IMR-90 (cell line): ENCODE data around the gene WNK1. TPM values are rescaled to one million over a fixed set of nuclear protein-coding genes. Genes with fewer than 3 reads are reported as not detected.

Experiments used
- ATAC-seq: fragments of 200-7000 bp; cut with Tn5 transposase; 2 replicates; pipeline ENCODE4 v1.9.1; 2020; ENCODE audit warnings: low read depth, mild to moderate bottlenecking, moderate library complexity
- BruUV-seq: library from RNA; stranded (reverse); fragments of 400-500 nt; replicated peaks from 2 replicates; lab custom pipeline; 2021; lab: Mats Ljungman, UMichigan
- CTCF ChIA-PET: fragments of 300-600 bp; formaldehyde crosslinking; extraction: SDS; loops from one replicate; lab custom pipeline; 2021; ENCODE audit warnings: antibody characterized with exemption; lab: Yijun Ruan, JAX
- POLR2A ChIA-PET: fragments of 300-600 bp; sonication (Branson Sonifier 250); formaldehyde crosslinking; loops from one replicate; lab custom pipeline; 2022; ENCODE audit warnings: antibody characterized with exemption; ENCODE audit not compliant: unreplicated experiment; lab: Charles Lee
- DNase-seq: peaks from one replicate; pipeline ENCODE4 v3.0.0; 2013
- H2AFZ ChIP-seq: replicated peaks from 2 replicates; pipeline ENCODE3; 2013; ENCODE audit warnings: low read length, mild to moderate bottlenecking; ENCODE audit not compliant: poor library complexity
- H2AK5ac ChIP-seq: 2 replicates; pipeline ENCODE4 v1.6.1; 2013; ENCODE audit warnings: low read depth, low read length, inconsistent platforms
- H2AK9ac ChIP-seq: replicated peaks from 2 replicates; pipeline ENCODE3; 2013; ENCODE audit warnings: mild to moderate bottlenecking, low read depth, low read length, moderate library complexity; ENCODE audit not compliant: poor library complexity
- H2BK120ac ChIP-seq: 2 replicates; pipeline ENCODE4 v1.6.1; 2013; ENCODE audit warnings: low read depth, low read length, inconsistent platforms
- H2BK15ac ChIP-seq: 3 replicates; pipeline ENCODE4 v1.6.1; 2013; ENCODE audit warnings: low read depth, low read length, inconsistent platforms
- H2BK20ac ChIP-seq: 2 replicates; pipeline ENCODE4 v1.6.1; 2013; ENCODE audit warnings: low read depth, mild to moderate bottlenecking, inconsistent platforms, low read length, moderate library complexity
- H2BK5ac ChIP-seq: 2 replicates; pipeline ENCODE4 v1.6.1; 2013; ENCODE audit warnings: mild to moderate bottlenecking, low read depth, low read length, inconsistent platforms; ENCODE audit not compliant: poor library complexity, severe bottlenecking
- H3K14ac ChIP-seq: replicated peaks from 2 replicates; pipeline ENCODE4 v1.6.1; 2013; ENCODE audit warnings: low read depth, low read length, inconsistent platforms
- H3K18ac ChIP-seq: 2 replicates; pipeline ENCODE4 v1.6.1; 2013; ENCODE audit warnings: low read depth, low read length, control low read depth
- H3K23ac ChIP-seq: 2 replicates; pipeline ENCODE4 v1.6.1; 2013; ENCODE audit warnings: low read depth, low read length, inconsistent platforms
- H3K27ac ChIP-seq: 2 replicates; pipeline ENCODE4 v1.5.1; 2013; ENCODE audit warnings: mild to moderate bottlenecking, control low read depth, low read length; ENCODE audit not compliant: insufficient read depth
- H3K27me3 ChIP-seq: 2 replicates; pipeline ENCODE4 v1.6.1; 2013; ENCODE audit warnings: low read length; ENCODE audit not compliant: control insufficient read depth, insufficient read depth
- H3K36me3 ChIP-seq: 2 replicates; pipeline ENCODE4 v1.6.1; 2013; ENCODE audit warnings: low read length, mixed read lengths; ENCODE audit not compliant: control insufficient read depth, insufficient read depth
- H3K4ac ChIP-seq: 2 replicates; pipeline ENCODE4 v1.6.1; 2013; ENCODE audit warnings: low read depth, low read length, inconsistent platforms
- H3K4me1 ChIP-seq: 2 replicates; pipeline ENCODE4 v1.6.1; 2013; ENCODE audit warnings: low read length, mixed read lengths; ENCODE audit not compliant: control insufficient read depth, insufficient read depth
- H3K4me2 ChIP-seq: 2 replicates; pipeline ENCODE4 v1.6.1; 2013; ENCODE audit warnings: low read depth, mild to moderate bottlenecking, control low read depth, low read length, moderate library complexity
- H3K4me3 ChIP-seq: 2 replicates; pipeline ENCODE4 v1.5.1; 2013; ENCODE audit warnings: low read depth, mild to moderate bottlenecking, control low read depth, low read length, moderate library complexity; ENCODE audit not compliant: insufficient read depth
- H3K56ac ChIP-seq: 2 replicates; pipeline ENCODE4 v1.6.1; 2013; ENCODE audit warnings: low read length, inconsistent platforms; ENCODE audit not compliant: insufficient read depth; ENCODE audit errors: extremely low read depth
- H3K79me1 ChIP-seq, 2 experiments: 2 replicates each; pipeline ENCODE4 v1.6.1; 2013; ENCODE audit warnings: low read length in 2 of 2, inconsistent platforms in 1 of 2, low read depth in 1 of 2
- H3K9ac ChIP-seq: 2 replicates; pipeline ENCODE4 v1.6.1; 2013; ENCODE audit warnings: low read depth, low read length, control low read depth
- H3K9me1 ChIP-seq: 2 replicates; pipeline ENCODE4 v1.6.1; 2013; ENCODE audit warnings: low read length, inconsistent platforms; ENCODE audit not compliant: insufficient read depth
- H3K9me3 ChIP-seq: 2 replicates; pipeline ENCODE4 v1.6.1; 2013; ENCODE audit warnings: low read length; ENCODE audit not compliant: control insufficient read depth, insufficient read depth
- H4K20me1 ChIP-seq: 2 replicates; pipeline ENCODE4 v1.6.1; 2013; ENCODE audit warnings: low read length, inconsistent platforms; ENCODE audit not compliant: insufficient read depth
- H4K5ac ChIP-seq: 2 replicates; pipeline ENCODE4 v1.6.1; 2013; ENCODE audit warnings: mild to moderate bottlenecking, low read depth, low read length, control low read depth
- H4K8ac ChIP-seq, 2 experiments: 2 replicates each; pipeline ENCODE4 v1.6.1; 2013; ENCODE audit warnings: low read depth in 2 of 2, low read length in 2 of 2, control low read depth in 1 of 2, inconsistent platforms in 1 of 2
- H4K91ac ChIP-seq: 2 replicates; pipeline ENCODE4 v1.6.1; 2013; ENCODE audit warnings: low read depth, low read length, inconsistent platforms; ENCODE audit not compliant: insufficient read depth
- BHLHE40 ChIP-seq: fragments of 150-350 bp; IDR thresholded peaks from 2 replicates; pipeline ENCODE4 v1.6.1; 2016; ENCODE audit warnings: mild to moderate bottlenecking, low read depth, low read length
- CEBPB ChIP-seq: IDR thresholded peaks from 2 replicates; pipeline ENCODE4 v1.6.1; 2012; ENCODE audit warnings: low read depth, low read length, improper control_type of control experiment
- CHD1 ChIP-seq: IDR thresholded peaks from 2 replicates; pipeline ENCODE4 v1.6.1; 2012; ENCODE audit warnings: low read depth, low read length, improper control_type of control experiment
- CTCF ChIP-seq: conservative IDR thresholded peaks from 2 replicates; pipeline ENCODE4 v1.5.1; 2012; ENCODE audit warnings: mild to moderate bottlenecking, low read depth, low read length, improper control_type of control experiment
- ELK1 ChIP-seq: fragments of 150-350 bp; IDR thresholded peaks from 2 replicates; pipeline ENCODE4 v1.6.1; 2016; ENCODE audit warnings: low read depth, mild to moderate bottlenecking, low read length, moderate library complexity, borderline replicate concordance
- FOS ChIP-seq: fragments of 150-350 bp; IDR thresholded peaks from 2 replicates; pipeline ENCODE4 v1.6.1; 2016; ENCODE audit warnings: low read depth, low read length
- MAFK ChIP-seq: IDR thresholded peaks from 2 replicates; pipeline ENCODE4 v1.6.1; 2012; ENCODE audit warnings: low read depth, low read length, improper control_type of control experiment
- MAZ ChIP-seq: IDR thresholded peaks from 2 replicates; pipeline ENCODE4 v1.6.1; 2012; ENCODE audit warnings: low read depth, mild to moderate bottlenecking, low read length, improper control_type of control experiment, moderate library complexity, borderline replicate concordance
- MXI1 ChIP-seq: IDR thresholded peaks from 2 replicates; pipeline ENCODE4 v1.6.1; 2012; ENCODE audit warnings: low read depth, mild to moderate bottlenecking, low read length, moderate library complexity, borderline replicate concordance
- POLR2A ChIP-seq: IDR thresholded peaks from 2 replicates; pipeline ENCODE4 v1.6.1; 2012; ENCODE audit warnings: mild to moderate bottlenecking, low read depth, low read length
- RAD21 ChIP-seq: IDR thresholded peaks from 2 replicates; pipeline ENCODE4 v1.6.1; 2012; ENCODE audit warnings: low read length, improper control_type of control experiment
- RCOR1 ChIP-seq: IDR thresholded peaks from 2 replicates; pipeline ENCODE4 v1.6.1; 2012; ENCODE audit warnings: mild to moderate bottlenecking, low read length, improper control_type of control experiment; ENCODE audit not compliant: insufficient replicate concordance
- RFX5 ChIP-seq: IDR thresholded peaks from 2 replicates; pipeline ENCODE4 v1.8.0; 2012; ENCODE audit warnings: low read depth, mild to moderate bottlenecking, low read length, moderate library complexity
- SMC3 ChIP-seq: fragments of 150-350 bp; IDR thresholded peaks from 2 replicates; pipeline ENCODE4 v1.6.1; 2016; ENCODE audit warnings: low read depth, mild to moderate bottlenecking, antibody characterized with exemption, low read length, moderate library complexity
- USF2 ChIP-seq: fragments of 150-350 bp; IDR thresholded peaks from 2 replicates; pipeline ENCODE4 v1.6.1; 2017; ENCODE audit warnings: mild to moderate bottlenecking, antibody characterized with exemption, low read length, low read depth
- WGBS, 2 experiments: methylation state at CpG; one replicate each; pipeline versions ENCODE4 v1.1.5 to v1.1.7; 2013; ENCODE audit warnings: missing lambda C conversion rate in 2 of 2; ENCODE audit not compliant: insufficient read length in 1 of 2; ENCODE audit errors: extremely low coverage in 2 of 2; 5-methylcytosine and 5-hydroxymethylcytosine counted together
- dilution Hi-C: fragments of 300-500 bp; cut with HindIII; formaldehyde crosslinking; loops from one replicate; pipeline ENCODE4 v1.14.3; 2018; ENCODE audit warnings: low sequenced_read_pairs; ENCODE audit not compliant: unreplicated experiment
- in situ Hi-C: fragments of 300-500 bp; cut with MboI; formaldehyde crosslinking; loops from 3 replicates; pipeline ENCODE4 v1.14.3; 2019; ENCODE audit warnings: low sequenced_read_pairs, inconsistent platforms, mixed read lengths
- intact Hi-C: fragments of 100-400 bp; cut with micrococcal nuclease; formaldehyde crosslinking; loops from 2 replicates; pipeline ENCODE4 v1.10.0; 2022
- polyA plus RNA-seq, 3 experiments: library from polyadenylated mRNA; depleted of rRNA; stranded (reverse); fragments of >200 nt; gene quantifications; 2 replicates each; pipeline ENCODE4 v1.2.3, GENCODE V29; 2012; ENCODE audit warnings: low replicate concordance in 1 of 3
- total RNA-seq: library from RNA; depleted of rRNA; stranded (reverse); fragments of >200 nt; gene quantifications from 2 replicates; pipeline ENCODE4 v1.2.3, GENCODE V29; 2012

The WNK1 gene
- total and polyA plus RNA-seq, 2 of the 4 experiments (the other 2 are of a cell fraction) = 36.9 to 42.8 TPM

- POLR2A ChIA-PET = no interaction called here
Measured at GRCh38 chr12:712172-712863, 40.1 kb upstream of the WNK1 start.

More at GRCh38 chr12:712172-712863, 40.1 kb upstream of the WNK1 start:
- intact Hi-C loops = no loop called here
- H2BK15ac ChIP-seq = no peak overlapping the region
- no peak overlapping the region for H2AK9ac ChIP-seq
- no peak overlapping the region for H2AFZ ChIP-seq
- no peaks in the 10 kb centered on the region for H3K36me3 ChIP-seq
- dilution Hi-C loops = no loop called here
- H3K23ac ChIP-seq = no peak overlapping the region
- no peak overlapping the region for H3K4ac ChIP-seq
- H3K9me3 ChIP-seq = no peaks in the 10 kb centered on the region
- H3K27ac ChIP-seq = no peak overlapping the region
- no peaks in the 10 kb centered on the region for H3K9me1 ChIP-seq
- no peak overlapping the region for H2BK5ac ChIP-seq
- peaks cover 1% of the 10 kb centered on the region; the same call in 1 of the 2 replicates for H3K4me1 ChIP-seq
- H3K79me1 ChIP-seq = no peaks in the 10 kb centered on the region
- no peak overlapping the region for H2BK20ac ChIP-seq
- no peak overlapping the region for H4K8ac ChIP-seq
- no peak overlapping the region for H2AK5ac ChIP-seq
- H3K56ac ChIP-seq = no peak overlapping the region
- peak overlapping the region; percentile 60 for H3K4me2 ChIP-seq
- CTCF ChIA-PET = no interaction called here
- no peak overlapping the region for H2BK120ac ChIP-seq
- no peak overlapping the region for H3K9ac ChIP-seq
- in situ Hi-C loops = no loop called here
- H4K20me1 ChIP-seq = no peaks in the 10 kb centered on the region
- no peak for TF ChIP-seq RFX5
- no peak for TF ChIP-seq MXI1
- TF ChIP-seq CTCF = no peak
- TF ChIP-seq CEBPB = no peak
- no peak for TF ChIP-seq ELK1
- TF ChIP-seq SMC3 = no peak
- TF ChIP-seq CHD1 = no peak
- no peak for TF ChIP-seq MAFK
- TF ChIP-seq RAD21 = no peak
- no peak for TF ChIP-seq USF2
- TF ChIP-seq MAZ = no peak
- no peak for TF ChIP-seq RCOR1
- no peak for TF ChIP-seq FOS
- TF ChIP-seq BHLHE40 = no peak
- no peak for TF ChIP-seq POLR2A
- H4K91ac ChIP-seq = no peak overlapping the region
- no peak overlapping the region for H3K14ac ChIP-seq
- peak; percentile 35 for DNase-seq
- H3K27me3 ChIP-seq = peaks cover 3% of the 10 kb centered on the region
- 40% methylated on average over 2 of the region's 8 CpGs; no CpG with 5 or more reads in 1 of the 2 experiments for WGBS, 2 experiments
- no peak overlapping the region for H4K5ac ChIP-seq
- H3K18ac ChIP-seq = no peak overlapping the region
- ATAC-seq = peak; percentile 27
- H3K4me3 ChIP-seq = no peak overlapping the region
- no TSS peak for BruUV-seq
